Uterus (tissue), 2 donors: ENCODE data around the gene MMP12.

Experiments
- CTCF ChIP-seq, 4 experiments: fragments of 200-600 bp in 2 of 4; fragments of 450-650 bp in 2 of 4; sonication (generic) in 2 of 4; IDR thresholded peaks; one replicate each; pipeline ENCODE4 v1.5.1; 2016 to 2019; ENCODE audit warnings: antibody characterized with exemption in 4 of 4, mild to moderate bottlenecking in 2 of 4, moderate library complexity in 1 of 4
- POLR2A ChIP-seq, 2 donors: fragments of 450-650 bp; IDR thresholded peaks; one replicate each; pipeline ENCODE4 v1.6.1; 2016; ENCODE audit warnings: antibody characterized with exemption in 2 of 2, mild to moderate bottlenecking in 1 of 2, moderate library complexity in 1 of 2

- no peak for TF ChIP-seq CTCF (IDR thresholded peaks at IDR 0.05)
- no peak for TF ChIP-seq POLR2A (IDR thresholded peaks at IDR 0.05)
These were observed 28.5 kb downstream of the MMP12 start for GRCh38 chr11:102846292-102846691.
